Measurements from ENCODE around the gene PPARG.
A peak's percentile ranks its signal among the peaks of the same experiment; 100 is the strongest.
"Not testable (repeated sequence)": the region's sequence is repeated elsewhere in the genome, so short reads cannot be mapped to it uniquely, and the experiment has no call there.

PPARG gene

DNA sequence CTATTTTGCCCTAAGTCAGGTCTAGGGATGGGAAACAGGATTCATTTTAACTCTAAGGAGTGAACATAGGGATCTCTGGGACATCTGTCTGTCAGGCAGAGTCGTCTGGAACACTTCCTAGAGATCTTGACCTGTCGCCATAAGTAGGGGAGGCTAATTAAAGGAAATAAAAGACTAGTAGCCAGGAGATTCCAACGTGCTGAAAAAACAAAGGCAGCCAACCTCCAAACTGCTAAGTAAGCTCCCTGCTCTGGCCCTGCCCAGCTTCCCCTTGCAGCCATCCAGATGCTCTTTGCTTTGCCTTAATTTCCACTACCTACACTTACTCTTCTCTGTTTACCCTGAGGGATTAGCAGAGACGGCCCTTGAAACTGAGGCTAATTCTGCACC lies 177.0 kb downstream of the PPARG start:
- DNase-seq, result no peak

DNA sequence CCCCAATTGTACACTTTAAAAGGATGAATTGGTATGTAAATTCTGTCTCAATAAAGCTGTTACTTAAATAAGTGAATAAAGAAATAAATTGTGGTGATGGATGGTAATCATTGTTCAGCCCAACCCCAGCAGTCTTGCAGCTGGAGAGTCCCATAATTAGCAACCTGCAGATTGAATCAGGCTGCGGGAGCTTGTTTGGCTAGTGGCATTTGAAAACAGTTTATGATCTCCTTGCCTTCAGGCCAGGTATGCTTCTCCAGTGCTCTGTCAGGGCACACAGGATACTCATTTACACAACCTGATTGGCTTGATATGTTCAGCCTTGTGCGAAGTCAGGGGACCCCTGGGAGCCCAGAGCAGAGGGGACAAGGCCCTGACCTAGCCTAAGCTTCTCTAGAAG lies 178.9 kb downstream of the PPARG start:
- no peak for DNase-seq

DNA sequence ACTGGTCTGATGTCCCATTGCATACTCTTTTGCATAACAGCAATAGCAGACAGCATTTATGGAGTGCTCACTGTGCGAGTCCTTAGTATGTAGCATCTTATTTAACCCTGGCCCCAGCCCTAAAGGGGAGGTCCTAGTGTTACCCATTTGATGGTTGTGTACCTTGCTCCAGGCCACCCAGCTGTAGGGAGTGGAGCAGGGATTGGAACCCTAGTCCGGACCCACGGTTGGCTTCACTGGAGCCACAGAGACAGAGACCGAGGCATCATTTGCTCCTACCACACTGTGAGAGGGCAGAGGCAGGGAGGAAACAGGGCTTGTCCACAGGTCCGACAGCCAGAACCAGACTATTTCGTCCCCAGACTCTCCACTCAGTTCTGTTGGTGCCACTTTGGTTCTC lies 179.4 kb downstream of the PPARG start:
- DNase-seq, result no peak

DNA sequence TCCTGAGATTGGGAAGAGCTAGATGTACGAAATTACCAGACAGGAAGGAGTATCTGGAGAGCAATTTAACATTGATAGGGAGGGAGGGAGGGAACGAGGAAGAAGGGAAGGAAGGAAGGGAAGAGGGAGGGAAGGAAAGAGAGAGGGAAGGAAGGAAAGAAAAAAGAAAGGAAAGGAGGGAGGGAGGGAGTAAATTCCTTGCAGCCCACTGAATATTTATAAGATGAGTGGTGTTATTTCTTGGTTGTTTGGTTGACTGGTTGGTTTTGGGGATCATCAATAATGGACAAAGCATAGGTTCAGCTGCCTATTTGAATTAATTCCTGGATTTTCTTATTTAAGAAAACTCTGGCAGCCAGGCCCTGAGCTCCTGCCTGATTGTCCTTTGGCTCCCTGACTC lies 179.9 kb downstream of the PPARG start:
- DNase-seq, result no peak

DNA sequence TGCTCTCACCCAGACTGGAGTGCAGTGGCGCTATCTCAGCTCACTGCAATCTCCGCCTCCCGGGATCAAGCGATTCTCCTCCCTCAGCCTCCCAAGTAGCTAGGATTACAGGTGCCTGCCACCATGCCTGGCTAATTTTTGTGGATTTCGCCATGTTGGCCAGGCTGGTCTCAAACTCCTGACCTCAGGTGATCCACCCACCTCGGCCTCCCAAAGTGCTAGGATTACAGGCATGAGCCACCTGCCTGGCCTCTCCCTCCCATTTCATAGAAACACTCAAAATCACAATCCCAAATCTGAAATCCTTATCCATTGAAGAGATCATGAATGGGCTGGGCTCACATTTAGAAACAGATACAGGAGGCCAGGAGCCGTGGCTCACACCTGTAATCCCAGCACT lies 180.4 kb downstream of the PPARG start:
- not testable (repeated sequence) for DNase-seq

DNA sequence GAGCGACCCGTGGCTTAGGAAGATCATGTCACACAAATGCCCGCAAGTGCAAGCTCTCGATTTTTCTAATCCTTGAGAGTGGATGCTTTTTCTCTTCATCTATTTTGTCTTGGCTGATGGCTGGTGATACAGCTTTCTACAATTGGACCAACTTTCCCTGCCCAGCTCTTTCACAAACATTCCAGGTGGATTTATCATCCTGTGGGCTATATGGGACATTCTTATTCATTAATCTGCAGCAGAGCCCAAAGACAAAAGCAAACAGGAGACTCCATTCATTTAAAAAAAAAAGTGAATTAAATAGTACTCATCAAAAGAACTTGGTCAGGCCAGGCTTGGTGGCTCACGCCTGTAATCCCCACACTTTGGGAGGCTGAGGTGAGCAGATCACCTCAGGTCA lies 181.2 kb downstream of the PPARG start:
- no peak for DNase-seq

DNA sequence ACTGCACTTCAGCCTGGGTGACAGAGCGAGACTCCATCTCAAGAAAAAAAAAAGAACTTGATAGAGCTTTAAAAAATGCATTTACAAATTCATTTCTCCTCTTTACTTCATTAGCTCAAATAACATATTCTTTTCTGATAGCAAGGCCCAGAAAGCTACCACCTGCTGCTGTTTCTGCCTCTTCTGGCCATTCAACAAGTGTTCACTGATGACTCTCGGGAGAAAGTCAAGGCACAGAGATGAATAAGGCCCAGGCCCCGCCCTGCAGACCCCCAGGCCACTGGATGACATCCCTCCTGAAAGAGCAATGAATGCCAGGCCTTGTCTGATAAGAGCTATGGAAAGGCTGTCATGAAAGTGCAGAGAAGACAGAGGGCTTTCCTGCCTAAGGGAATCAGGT lies 181.8 kb downstream of the PPARG start:
- DNase-seq, result no peak

DNA sequence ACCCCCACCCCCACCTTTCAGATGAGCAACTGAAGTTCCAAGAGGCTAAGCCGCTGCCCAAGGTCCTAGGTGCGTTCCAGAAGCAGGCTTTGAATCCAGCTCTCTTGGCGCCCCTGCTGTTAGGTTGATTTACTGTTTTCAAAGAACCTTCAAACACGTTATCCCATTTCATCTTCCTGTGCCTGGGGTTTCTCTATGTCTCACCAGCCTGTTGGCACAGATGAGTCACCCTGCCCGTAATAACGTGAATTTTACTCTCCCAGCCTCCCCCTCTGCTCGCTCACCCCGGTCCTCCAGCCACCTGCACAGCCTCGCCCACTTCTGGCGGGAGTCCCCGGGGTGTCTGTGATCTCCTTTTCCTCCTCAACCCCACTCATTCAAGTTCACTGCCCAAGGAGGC lies 182.4 kb downstream of the PPARG start:
- DNase-seq, result no peak

DNA sequence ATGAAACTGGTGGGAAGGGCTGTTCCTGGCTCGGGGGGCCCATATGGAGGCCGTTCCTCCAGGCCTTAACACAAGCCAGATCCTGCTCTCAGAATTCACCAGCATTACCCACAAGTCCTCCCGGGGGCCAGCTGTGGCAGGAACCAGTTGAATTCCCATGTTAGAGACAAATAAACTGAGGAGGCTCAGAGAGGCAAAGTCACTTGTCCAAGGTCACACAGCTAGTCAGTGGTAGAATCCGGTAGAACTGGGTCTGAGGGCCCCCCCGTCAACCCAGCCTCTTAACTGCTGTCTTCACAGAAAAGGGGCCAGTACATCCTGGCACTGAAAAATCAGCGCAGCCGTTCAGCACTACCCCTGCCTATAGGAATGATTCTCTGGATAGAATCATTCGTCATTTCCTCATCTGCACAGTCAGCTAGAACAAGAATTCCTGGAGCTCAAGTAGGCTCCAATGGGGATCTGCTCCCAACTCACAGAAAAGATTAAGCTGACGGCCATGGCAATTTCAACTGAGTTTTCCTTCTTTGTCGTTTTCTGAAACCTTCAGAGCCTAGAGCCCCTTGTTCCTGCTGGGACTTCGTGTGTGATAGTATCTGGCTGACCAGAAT lies 183.2 kb downstream of the PPARG start:
- no peak for DNase-seq

DNA sequence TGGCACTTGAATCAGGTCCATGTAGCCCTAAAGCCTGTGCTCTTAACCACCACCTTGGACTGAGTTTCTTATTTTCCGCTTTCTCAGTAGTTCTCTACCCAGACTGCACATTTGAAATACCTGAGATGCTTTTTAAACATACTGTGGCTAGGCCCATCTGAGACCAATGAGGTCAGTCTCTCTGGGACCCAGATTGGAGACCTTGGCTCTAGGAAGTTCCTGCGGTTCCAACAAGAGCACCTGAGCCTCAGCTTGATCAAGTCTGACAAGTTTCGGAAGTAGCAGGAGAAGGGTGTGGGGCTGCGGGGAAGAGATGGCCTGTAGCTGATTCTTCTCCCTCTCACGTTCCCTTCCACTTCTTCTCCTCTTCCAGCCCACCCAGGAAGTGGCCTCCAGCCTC lies 183.9 kb downstream of the PPARG start:
- no peak for DNase-seq

DNA sequence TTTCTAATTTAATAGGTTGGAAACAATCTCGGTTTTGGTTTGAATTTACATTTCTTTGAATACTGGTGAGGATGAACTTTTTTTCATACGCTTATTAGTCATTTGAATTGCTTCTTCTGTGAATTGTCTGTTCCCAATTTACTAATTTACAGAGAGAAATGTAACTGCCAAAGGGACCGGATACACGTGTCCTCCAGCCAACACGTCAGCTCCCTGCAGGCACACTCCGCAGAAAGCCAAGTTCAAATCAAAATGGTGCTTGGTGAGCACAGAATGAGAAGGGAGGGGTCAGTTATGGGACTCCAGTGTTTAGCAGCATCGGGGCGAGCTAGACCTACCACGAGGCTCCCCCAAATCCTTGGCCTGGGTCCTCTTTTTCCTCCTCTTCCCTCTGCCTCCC lies 184.6 kb downstream of the PPARG start:
- DNase-seq, result no peak

DNA sequence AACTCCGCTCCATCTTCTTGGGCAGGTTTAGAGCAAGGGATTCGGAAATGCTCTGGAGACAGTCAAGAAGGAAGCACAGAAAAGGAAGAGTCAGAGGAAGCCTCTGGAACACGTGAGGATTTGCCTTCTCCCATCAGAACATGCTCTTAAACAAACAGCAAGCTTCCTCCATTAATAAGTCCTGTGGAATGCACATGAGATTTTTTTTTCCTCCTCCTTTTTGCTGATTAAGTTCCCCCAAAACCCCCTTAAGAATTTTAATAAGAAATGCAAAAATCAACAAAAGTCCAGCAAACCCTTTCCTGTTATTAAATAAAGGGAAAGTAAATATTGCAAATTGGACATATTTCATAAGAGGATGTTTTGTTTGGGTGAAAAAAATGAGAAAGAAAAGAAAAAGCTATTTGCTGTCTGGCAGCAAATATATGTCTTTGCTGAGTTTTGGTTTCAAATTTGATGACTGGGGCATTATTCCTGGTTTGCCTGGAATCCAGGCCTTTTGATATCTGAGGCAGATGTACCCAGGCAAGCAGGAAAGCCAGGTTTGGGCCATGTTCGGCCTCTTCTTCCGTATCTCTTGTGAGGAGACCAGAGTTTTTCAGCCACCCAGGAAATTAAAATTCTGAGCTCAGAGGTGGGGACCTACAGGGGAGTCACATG lies 187.5 kb downstream of the PPARG start:
- no peak for DNase-seq

DNA sequence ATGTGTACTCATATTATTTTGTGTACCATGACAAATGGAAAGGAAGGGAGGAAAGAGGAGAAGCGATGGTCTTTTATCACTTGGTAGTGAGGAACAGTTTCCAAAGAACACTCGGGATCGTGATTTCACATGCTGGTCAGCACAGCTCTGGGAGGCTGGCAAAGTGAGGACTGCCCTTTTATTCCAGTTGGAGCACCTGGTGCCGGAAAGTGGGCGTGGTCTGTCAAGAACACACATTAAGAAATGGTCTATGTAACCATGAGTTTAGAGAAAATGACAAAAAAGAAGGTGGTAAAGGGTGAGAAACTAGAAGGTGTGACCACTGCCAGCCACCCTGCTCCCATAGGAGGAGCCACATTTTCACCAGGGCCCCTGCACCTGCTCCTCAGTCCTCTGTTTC lies 188.4 kb downstream of the PPARG start:
- DNase-seq, result no peak

DNA sequence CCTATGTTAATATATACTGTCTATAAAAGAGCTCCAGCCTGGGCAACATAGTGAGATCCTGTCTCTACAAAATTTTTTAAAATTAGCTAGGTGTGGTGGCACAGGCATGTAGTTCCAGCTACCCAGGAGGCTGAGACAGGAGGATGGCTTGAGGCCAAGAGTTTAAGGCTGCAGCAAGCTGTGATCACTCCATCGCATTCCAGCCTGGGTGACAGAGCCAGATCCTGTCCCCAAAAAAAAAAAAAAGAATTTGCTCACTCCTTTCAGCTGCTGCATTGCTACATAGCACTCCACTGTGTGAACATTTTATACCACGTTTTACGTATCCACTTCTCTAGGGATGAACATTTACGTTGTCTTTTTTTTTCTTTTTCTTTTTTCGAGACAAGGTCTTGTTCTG lies 189.5 kb downstream of the PPARG start:
- DNase-seq, result no peak

DNA sequence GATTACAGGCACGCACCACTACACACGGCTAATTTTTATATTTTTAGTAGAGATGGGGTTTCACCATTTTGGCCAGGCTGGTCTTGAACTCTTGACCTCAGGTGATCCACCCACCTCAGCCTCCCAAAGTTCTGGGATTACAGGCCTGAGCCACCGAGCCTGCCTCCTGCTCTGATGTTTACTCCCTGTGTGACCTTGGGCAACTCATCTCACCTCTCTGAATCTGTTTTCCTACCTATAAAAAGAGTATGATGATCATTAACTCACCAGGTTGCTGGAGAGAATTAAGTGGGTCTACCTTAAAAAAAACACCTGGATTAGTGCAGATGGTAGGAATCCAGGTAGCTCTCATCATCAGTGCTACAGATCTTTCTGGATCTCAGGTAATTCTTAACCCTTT lies 190.3 kb downstream of the PPARG start:
- DNase-seq, result not testable (repeated sequence)

DNA sequence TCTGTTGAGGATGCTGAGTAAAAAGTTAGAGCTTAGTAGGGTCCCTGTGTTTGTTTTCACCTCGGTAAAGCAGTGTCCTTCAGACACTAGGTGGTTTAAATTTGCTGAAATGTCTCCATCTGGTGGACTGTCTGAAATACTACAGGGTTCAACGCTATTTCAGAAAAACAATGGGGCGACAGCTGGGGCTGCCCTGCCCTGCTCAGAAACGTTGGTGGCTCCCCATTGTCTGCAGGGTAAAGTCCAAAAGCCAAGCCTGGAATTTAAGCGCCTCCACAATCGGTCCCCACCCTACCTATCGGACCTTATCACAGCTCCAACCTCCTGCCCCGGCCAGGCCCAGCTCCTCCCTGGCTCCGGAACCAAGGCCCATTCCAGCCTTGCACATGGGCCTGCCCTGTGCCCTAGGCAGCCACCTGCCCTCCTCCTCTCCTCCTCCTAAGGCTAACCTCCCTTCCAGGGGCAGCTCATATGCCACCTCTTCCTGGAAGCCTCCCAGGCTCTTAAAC lies 191.1 kb downstream of the PPARG start:
- DNase-seq, result peak; percentile 72

DNA sequence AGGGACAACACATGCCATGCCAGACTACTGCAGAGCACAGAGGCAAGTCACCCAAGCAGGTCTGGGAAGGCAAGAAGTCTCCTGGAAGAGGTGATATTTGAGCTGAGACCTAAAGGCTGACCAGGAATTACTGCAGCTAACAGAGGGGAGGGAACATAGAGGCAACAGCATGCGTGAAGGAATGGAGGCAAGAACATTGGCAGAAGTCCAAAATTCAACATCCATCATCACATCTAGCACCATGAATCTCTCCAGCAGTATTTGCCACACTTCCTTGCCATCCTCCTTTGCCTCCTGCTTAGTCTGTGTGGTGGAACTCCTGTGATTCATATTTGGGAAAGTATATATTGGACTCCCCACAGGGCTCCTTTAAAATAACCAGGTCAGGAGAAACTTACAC lies 194.5 kb downstream of the PPARG start:
- DNase-seq, result peak; percentile 49

DNA sequence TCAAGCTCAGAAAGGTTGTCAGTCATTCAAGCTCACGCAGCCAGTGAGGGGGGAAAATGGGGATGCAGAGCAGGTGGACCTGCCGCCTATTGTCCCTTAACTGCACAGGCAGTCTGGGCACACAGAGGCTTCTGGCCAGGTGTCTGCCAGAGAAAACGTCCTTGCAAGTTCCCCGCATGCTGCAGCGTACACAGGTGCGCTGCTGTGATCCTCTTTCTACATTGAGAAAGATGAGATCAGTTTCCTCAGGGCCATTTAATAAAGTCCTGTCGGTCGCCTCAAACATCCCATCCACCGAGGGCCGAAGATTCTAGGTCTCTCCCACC lies 195.0 kb downstream of the PPARG start:
- DNase-seq, result peak; percentile 66

All from NCI-H2029 treated with DMSO at 0.1 percent for 48 hours (cell line).